GM19193 (cell line): ENCODE results near the gene AZU1.

Experiments
- POLR2A ChIP-seq: IDR thresholded peaks from 4 replicates; pipeline ENCODE4 v1.6.1; 2011; ENCODE audit not compliant: insufficient read depth, insufficient read length; ENCODE audit errors: extremely low read depth

AZU1 gene

DNA sequence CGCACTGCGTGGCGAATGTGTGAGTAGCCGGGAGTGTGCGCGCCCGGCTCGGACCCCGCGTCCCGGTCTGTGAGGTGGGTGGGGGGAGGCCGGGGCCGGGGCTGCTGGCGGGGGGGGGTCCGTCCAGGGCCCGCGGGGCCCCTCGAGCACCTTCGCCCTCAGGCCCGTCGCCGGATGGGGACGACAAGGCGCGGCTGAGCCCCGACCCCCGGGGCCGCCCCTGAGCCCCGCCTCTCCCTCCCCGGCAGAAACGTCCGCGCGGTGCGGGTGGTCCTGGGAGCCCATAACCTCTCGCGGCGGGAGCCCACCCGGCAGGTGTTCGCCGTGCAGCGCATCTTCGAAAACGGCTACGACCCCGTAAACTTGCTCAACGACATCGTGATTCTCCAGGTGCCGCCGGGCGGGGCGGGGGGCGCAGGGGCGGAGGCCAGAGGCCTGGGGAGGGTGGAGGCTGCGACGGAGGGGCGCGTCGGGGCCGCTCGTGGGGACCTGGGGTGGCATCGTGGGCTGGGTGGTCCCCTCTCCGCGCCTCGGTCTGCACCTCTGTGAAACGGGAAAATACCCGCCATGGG, 25.5 kb downstream of the AZU1 start:
- TF ChIP-seq POLR2A: no peak

DNA sequence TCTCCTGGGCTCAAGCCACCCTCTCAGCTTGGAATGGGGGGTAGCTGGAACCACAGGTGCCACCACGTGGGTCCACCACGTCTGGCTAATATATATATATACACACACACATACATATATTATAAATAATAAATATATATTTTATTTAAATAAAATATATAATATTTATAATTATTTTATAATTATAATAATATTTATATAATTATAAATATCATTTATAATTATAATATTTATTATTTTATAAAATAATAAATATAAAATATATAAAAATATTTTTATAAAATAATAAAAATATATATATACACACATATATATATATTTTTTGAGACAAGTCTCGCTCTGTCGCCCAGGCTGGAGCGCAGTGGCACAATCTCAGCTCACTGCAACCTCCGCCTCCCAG, 26.9 kb downstream of the AZU1 start:
- TF ChIP-seq POLR2A: no peak

DNA sequence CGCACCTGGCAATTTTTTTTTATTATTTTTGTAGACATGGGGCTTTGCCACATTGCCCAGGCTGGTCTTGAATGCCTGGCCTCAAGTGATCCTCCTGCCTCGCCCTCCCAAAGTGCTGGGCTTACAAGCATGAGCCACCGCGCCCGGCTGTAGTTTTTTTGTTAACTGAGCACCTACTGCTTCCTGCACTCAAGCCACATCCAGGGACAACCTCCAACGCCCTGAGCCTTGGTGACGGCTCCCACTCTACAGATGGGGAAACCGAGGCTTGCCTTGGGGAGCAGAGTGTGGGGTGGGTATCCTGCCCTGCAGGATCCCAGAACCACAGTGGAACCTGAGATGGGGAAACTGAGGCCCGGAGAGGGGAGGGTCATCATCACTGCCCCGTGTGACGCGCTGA, 27.5 kb downstream of the AZU1 start:
- no peak for TF ChIP-seq POLR2A

DNA sequence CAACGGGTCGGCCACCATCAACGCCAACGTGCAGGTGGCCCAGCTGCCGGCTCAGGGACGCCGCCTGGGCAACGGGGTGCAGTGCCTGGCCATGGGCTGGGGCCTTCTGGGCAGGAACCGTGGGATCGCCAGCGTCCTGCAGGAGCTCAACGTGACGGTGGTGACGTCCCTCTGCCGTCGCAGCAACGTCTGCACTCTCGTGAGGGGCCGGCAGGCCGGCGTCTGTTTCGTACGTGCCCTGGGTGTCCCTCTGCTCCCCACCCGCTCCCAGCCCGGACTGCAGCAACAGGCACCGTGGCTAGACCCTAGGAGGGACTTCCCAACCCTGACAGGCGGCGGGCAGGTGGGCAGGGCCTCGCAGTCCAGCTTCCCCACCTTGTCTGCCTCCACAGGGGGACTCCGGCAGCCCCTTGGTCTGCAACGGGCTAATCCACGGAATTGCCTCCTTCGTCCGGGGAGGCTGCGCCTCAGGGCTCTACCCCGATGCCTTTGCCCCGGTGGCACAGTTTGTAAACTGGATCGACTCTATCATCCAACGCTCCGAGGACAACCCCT, 28.0 kb downstream of the AZU1 start:
- TF ChIP-seq POLR2A: no peak

DNA sequence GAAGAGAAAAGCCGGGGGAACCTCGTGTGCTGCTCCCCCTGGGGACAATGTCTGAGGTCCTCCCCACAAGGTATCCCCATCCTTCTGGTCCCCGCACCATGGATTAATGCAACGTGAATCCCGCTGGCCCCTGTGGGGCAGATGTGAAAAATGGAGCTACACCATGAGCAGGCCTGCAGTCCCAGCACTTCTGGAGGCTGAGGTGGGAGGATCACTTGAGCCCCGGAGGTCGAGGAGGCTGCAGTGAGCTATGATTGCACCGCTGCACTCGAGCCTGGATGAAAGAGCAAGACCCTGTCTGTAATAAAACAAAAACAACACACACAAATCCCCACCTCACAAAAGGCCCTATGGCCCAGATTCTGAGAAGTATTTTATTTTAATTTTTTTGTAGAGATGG, 30.6 kb downstream of the AZU1 start:
- no peak for TF ChIP-seq POLR2A

DNA sequence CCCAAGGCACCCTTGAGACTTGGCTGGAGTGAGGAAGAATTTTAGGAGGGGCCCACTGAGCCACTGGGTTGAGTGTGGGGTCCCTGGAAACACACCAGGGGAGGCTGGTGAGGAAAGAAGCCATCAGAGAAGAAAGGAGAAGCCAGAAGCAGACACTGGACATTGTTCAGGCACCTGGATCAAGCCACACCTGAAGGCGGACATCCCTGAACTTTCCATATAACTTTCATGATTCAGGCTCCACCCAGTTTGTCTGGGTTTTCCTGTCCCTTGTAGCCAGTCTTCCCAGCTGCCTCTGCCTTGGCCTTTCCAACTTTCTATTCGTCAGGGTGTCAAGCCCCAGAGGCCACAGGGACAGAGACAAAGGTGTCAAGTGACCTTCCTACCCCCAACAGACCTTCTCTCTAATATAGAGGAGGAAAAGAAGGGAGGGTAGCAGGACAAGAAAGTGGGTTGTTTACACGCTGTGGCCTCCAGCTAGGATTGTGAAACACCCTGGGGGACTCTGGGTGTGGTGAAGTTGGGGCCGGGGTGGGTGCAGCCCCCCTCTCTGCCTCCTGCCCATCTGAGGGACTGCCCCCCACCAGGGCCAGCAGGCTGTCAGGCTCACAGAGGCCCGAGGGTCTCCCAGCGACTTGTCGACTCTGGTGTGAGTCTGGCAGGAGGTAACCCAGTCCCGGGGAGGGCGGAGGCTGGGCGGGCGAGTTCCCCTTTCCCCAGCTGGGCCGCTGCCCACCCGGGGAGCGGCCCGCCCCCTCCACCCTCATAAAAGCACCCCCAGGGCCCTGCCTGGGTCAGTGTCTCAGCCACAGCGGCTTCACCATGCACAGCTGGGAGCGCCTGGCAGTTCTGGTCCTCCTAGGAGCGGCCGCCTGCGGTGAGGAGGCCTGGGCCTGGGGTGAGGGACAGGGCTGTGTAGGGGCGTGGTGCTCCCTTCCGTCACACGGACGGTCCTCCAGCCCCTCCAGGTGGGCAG, 31.5 kb downstream of the AZU1 start, which contains the start of gene CFD:
CFD (plus strand) TSS at position 797 of the 976 bp plus-strand sequence; CDS start at position 823, 26 bp downstream.
- no peak for TF ChIP-seq POLR2A

DNA sequence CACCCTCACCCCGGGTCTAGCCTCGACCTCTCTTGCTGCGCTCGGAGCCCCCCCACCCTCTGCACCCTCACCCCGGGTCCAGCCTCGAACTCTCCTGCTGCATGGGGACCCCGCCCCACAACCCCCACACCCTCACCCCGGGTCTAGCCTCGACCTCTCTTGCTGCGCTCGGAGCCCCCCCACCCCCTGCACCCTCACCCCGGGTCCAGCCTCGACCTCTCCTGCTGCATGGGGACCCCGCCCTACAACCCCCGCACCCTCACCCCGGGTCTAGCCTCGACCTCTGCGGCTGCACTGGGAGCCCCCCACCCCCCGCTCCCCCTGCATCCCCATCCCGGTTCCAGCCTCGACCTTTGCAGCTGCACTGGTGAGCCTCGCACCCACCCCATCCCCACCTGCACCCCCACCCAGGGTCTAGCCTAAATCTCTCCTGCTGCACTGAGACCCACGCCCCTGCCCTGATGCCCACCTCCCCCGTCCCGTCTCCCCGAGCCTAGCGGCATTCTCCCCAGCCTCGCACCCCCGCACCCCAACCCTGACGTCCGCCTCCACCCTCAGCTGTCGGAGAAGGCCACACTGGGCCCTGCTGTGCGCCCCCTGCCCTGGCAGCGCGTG, 33.6 kb downstream of the AZU1 start:
- TF ChIP-seq POLR2A: no peak

DNA sequence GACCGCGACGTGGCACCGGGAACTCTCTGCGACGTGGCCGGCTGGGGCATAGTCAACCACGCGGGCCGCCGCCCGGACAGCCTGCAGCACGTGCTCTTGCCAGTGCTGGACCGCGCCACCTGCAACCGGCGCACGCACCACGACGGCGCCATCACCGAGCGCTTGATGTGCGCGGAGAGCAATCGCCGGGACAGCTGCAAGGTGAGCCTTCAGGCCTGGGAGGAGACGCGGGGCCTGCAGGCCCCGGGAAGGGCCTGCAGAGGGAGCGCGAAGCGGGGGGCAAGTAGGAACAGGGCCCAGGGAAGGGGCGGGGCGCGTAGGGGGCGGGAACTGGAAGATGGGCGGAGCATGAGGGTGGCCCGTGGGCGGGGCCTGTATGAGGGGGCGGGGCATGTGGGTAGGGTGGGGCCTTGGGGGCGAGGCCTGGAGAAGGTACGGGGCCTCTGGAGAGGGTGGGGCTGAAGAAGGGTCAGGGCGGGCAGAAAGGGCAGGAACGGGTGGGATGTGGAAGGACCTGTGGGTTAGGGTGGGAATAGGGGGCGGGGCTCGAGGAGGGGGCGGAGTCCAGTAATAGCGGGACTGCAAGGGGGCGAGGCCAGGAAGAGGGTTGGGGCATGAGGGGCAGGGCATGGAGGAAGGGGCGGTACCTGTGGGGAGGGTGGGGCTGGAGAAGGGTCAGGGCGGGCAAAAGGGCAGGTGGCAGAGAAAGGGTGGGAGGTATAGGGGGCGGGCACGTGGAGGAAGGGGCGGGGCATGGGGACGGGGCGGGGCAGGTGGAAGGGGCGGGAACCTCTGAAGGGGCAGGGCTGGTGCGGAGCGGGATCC, 34.3 kb downstream of the AZU1 start:
- no peak for TF ChIP-seq POLR2A

DNA sequence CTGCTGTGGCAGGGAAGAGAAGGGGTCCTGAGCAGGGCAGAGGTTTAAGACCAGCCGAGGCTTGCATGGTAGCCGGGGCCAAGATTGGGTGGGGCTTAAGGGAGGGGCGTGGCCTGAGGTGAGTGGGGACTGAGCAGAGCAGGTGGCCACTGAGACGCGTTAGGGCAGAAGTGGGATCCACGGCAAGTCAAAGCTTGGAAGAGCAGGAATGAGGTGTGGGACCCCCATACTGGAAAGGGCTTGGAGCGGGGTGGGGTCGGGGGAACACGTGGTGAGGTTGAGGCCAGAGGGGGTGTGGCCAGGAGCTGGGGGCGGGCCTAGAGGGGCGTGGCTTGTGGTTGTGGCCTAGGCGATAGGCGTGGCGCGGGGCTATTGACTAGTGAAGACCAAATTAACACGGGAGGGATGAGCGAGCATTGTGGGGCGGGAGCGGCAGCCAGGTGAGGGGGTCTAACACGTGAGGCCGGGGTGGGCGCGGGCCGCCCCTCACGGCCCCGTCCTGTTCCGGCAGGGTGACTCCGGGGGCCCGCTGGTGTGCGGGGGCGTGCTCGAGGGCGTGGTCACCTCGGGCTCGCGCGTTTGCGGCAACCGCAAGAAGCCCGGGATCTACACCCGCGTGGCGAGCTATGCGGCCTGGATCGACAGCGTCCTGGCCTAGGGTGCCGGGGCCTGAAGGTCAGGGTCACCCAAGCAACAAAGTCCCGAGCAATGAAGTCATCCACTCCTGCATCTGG, 35.1 kb downstream of the AZU1 start:
- no peak for TF ChIP-seq POLR2A

DNA sequence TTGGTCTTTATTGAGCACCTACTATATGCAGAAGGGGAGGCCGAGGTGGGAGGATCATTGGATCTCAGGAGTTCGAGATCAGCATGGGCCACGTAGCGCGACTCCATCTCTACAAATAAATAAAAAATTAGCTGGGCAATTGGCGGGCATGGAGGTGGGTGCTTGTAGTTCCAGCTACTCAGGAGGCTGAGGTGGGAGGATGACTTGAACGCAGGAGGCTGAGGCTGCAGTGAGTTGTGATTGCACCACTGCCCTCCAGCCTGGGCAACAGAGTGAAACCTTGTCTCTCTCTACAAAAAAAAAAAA, 35.6 kb downstream of the AZU1 start:
- no peak for TF ChIP-seq POLR2A

DNA sequence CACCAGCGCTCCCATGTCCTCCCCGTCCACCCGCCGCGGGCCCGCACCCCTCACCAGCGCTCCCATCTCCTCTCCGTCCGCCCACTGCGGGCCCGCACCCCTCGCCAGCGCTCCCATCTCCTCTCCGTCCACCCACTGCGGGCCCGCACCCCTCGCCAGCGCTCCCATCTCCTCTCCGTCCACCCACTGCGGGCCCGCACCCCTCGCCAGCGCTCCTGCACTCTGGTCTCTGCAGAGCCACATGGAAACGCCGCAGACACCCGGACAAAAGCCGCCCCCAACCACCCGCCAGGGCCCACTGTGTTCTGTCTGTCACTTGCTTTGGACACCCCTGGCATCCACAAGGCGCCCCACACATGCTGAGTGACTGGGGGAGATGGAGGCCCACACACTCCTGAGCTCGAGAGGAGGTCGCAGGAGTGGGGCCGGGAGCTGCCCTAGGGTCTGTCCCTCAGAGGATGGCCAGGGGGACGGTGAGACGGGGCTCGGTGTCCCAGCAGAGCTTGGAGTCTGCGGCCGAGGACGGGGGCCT, 39.2 kb downstream of the AZU1 start:
- TF ChIP-seq POLR2A: no peak

DNA sequence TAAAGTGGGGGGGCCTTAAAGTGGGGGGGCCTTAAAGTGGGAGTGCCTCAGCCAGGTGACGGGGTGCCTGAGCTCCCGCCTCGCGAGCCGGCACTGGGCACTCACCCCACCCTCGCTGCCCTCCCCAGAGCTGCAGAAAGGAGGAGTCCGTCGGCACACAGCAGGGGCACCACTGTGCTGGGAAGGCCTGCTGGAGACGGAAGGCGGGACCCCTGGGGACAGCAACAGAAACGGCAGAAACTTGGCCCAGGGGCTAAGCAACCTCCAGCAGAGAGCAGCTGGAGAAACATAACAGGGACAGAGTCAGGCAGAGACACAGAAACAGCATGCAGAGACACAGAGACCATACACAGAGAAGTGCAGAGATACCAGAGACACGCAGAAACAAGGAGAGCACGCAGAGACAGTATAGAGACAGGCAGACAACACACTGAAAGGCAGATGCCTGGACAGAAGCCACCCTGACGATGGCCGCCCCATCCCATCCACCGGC, 39.7 kb downstream of the AZU1 start:
- TF ChIP-seq POLR2A: no peak

DNA sequence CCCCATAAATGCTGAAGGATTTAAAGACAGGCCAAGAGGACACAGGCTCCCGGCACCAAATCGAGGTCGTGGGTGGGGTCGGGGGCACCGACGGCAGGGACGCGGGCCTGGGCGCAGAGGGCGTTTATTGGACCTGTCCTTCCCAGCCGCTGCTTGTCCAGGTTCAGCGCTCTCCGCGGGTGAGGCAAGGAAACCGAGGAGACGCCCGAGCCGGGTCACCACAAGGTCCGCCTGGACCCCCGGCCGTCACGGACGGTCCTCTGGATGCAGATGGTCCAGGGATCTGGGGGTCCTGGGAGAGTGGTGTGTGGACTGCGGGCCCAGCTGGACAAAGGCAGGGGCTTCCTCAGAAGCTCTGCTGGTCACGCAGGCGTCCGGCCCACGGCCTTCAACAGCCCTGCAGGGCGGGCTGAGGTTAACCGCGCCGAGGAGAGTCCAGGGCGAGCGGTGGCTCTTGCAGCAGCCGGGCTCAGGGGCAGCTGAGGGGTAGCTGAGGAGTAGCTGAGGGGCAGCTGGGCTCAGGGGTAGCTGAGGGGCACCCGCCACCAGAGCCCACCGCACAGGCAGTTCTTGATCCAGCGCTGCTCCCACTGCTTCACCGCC, 40.3 kb downstream of the AZU1 start:
- TF ChIP-seq POLR2A: no peak

DNA sequence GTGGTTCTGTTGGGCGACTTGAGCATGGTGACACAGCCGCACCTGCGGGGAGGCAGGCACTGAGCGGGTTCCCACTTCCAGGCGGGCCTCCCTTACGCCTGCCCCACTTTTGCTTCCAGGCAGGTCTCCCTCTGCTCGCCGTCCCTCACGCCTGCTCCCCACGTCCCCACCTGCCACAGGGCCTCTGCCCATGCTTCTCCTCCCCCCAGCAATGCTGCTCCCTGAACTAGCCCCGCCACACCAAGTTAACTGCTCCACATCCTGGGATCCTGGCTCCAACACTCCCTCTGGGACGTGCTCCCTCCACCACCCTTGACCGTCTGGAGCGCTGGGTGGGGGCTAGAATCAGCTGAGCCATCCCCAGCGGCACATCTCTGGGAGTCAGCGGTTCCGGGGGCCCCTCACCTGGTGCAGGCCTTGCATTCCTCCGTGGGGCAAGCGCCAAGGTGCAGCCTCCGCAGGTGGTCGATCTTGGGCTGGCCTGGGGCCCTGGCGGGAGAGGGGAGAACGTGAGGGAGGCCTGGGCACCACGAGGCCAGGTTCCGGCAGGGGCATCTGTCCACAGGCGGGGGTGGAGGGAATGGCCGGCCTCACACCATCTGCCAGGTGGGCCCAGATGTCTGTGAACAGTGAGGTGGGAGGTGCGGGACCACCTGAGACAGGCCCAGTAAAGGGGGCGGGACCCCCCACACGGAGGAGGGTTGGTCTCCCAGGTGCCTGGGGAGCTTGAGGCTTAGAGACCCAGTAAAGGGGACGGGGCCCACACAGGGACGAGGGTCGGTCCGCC, 41.0 kb downstream of the AZU1 start:
- no peak for TF ChIP-seq POLR2A
